ENCODE results near the gene CLEC2L. TPM values are rescaled to one million over a fixed set of nuclear protein-coding genes. Genes with fewer than 3 reads are reported as not detected.

CLEC2L gene
- polyA plus RNA-seq, 1 donor from 2014 or later: 4.5 TPM

GRCh38 chr7:139570119-139570518, 46.6 kb downstream of the CLEC2L start:
- no peak overlapping the region for H3K4me2 ChIP-seq (ENCODE audit: low read length)
- H3K79me2 ChIP-seq (replicated peaks; ENCODE audit: insufficient read depth, low read length): no peaks in the 10 kb centered on the region
- no peak overlapping the region for H2AFZ ChIP-seq (ENCODE audit: low read depth, low read length)
- H3K9me3 ChIP-seq (ENCODE audit: low read length): no peaks in the 10 kb centered on the region
- no peaks in the 10 kb centered on the region for H4K20me1 ChIP-seq (ENCODE audit: insufficient read depth)
- no peak overlapping the region for H3K27ac ChIP-seq (ENCODE audit: low read length)
- H3K4me3 ChIP-seq (ENCODE audit: low read length): no peak overlapping the region
- H3K36me3 ChIP-seq (ENCODE audit: insufficient read depth, low read length): no peaks in the 10 kb centered on the region
- H3F3A ChIP-seq (ENCODE audit: insufficient read depth, low read length, poor library complexity, severe bottlenecking): no peaks in the 10 kb centered on the region
- TF ChIP-seq POLR2AphosphoS5 (IDR thresholded peaks at IDR 0.05) (no peak), RAD21 (conservative IDR thresholded peaks at IDR 0.05) (no peak), SMC3 (conservative IDR thresholded peaks at IDR 0.05; ENCODE audit: poor library complexity) (no peak), CTCF (IDR thresholded peaks at IDR 0.05; ENCODE audit: poor library complexity, severe bottlenecking) (no peak), EP300 (conservative IDR thresholded peaks at IDR 0.05; ENCODE audit: poor library complexity, severe bottlenecking) (no peak)
- no peaks in the 10 kb centered on the region for H3K9me2 ChIP-seq (ENCODE audit: insufficient read depth, low read length)
- no peak overlapping the region for H3K9ac ChIP-seq (ENCODE audit: low read length)
- H3K27me3 ChIP-seq (ENCODE audit: insufficient read depth, low read depth, low read length): no peaks in the 10 kb centered on the region

GRCh38 chr7:139570626-139571025, 47.1 kb downstream of the CLEC2L start:
- H3K27me3 ChIP-seq (ENCODE audit: insufficient read depth, low read depth, low read length): no peaks in the 10 kb centered on the region
- H2AFZ ChIP-seq (ENCODE audit: low read depth, low read length): no peak overlapping the region
- H3K9ac ChIP-seq (ENCODE audit: low read length): no peak overlapping the region
- no peak overlapping the region for H3K4me3 ChIP-seq (ENCODE audit: low read length)
- no peaks in the 10 kb centered on the region for H4K20me1 ChIP-seq (ENCODE audit: insufficient read depth)
- no peaks in the 10 kb centered on the region for H3F3A ChIP-seq (ENCODE audit: insufficient read depth, low read length, poor library complexity, severe bottlenecking)
- H3K79me2 ChIP-seq (replicated peaks; ENCODE audit: insufficient read depth, low read length): no peaks in the 10 kb centered on the region
- no peaks in the 10 kb centered on the region for H3K9me2 ChIP-seq (ENCODE audit: insufficient read depth, low read length)
- no peak overlapping the region for H3K27ac ChIP-seq (ENCODE audit: low read length)
- no peak overlapping the region for H3K4me2 ChIP-seq (ENCODE audit: low read length)
- no peaks in the 10 kb centered on the region for H3K36me3 ChIP-seq (ENCODE audit: insufficient read depth, low read length)
- no peak for TF ChIP-seq EP300 (conservative IDR thresholded peaks at IDR 0.05; ENCODE audit: poor library complexity, severe bottlenecking)
- TF ChIP-seq RAD21 (conservative IDR thresholded peaks at IDR 0.05): no peak
- TF ChIP-seq MXI1 (conservative IDR thresholded peaks at IDR 0.05; ENCODE audit: poor library complexity, severe bottlenecking): no peak
- no peak for TF ChIP-seq POLR2AphosphoS5 (IDR thresholded peaks at IDR 0.05)
- no peak for TF ChIP-seq EZH2 (IDR thresholded peaks at IDR 0.05; ENCODE audit: borderline replicate concordance, insufficient read depth, low read length, poor library complexity, severe bottlenecking)
- TF ChIP-seq SMC3 (conservative IDR thresholded peaks at IDR 0.05; ENCODE audit: poor library complexity): no peak
- TF ChIP-seq REST (IDR thresholded peaks at IDR 0.05; ENCODE audit: borderline replicate concordance): no peak
- no peaks in the 10 kb centered on the region for H3K9me3 ChIP-seq (ENCODE audit: low read length)

GRCh38 chr7:139571190-139571589, 47.7 kb downstream of the CLEC2L start:
- no peaks in the 10 kb centered on the region for H3K36me3 ChIP-seq (ENCODE audit: insufficient read depth, low read length)
- no peak overlapping the region for H3K27ac ChIP-seq (ENCODE audit: low read length)
- H3K27me3 ChIP-seq (ENCODE audit: insufficient read depth, low read depth, low read length): no peaks in the 10 kb centered on the region
- no peaks in the 10 kb centered on the region for H4K20me1 ChIP-seq (ENCODE audit: insufficient read depth)
- no peaks in the 10 kb centered on the region for H3K9me3 ChIP-seq (ENCODE audit: low read length)
- H2AFZ ChIP-seq (ENCODE audit: low read depth, low read length): no peak overlapping the region
- H3K9me2 ChIP-seq (ENCODE audit: insufficient read depth, low read length): no peaks in the 10 kb centered on the region
- no peak overlapping the region for H3K4me2 ChIP-seq (ENCODE audit: low read length)
- no peak overlapping the region for H3K9ac ChIP-seq (ENCODE audit: low read length)
- TF ChIP-seq TAF1 (IDR thresholded peaks at IDR 0.05; ENCODE audit: low read depth) (no peak), MXI1 (conservative IDR thresholded peaks at IDR 0.05; ENCODE audit: poor library complexity, severe bottlenecking) (no peak), EZH2 (IDR thresholded peaks at IDR 0.05; ENCODE audit: borderline replicate concordance, insufficient read depth, low read length, poor library complexity, severe bottlenecking) (no peak), SMC3 (conservative IDR thresholded peaks at IDR 0.05; ENCODE audit: poor library complexity) (no peak), REST (IDR thresholded peaks at IDR 0.05; ENCODE audit: borderline replicate concordance) (no peak), CTCF (IDR thresholded peaks at IDR 0.05; ENCODE audit: poor library complexity, severe bottlenecking) (no peak), POLR2AphosphoS5 (IDR thresholded peaks at IDR 0.05) (no peak), RAD21 (conservative IDR thresholded peaks at IDR 0.05) (no peak)
- H3F3A ChIP-seq (ENCODE audit: insufficient read depth, low read length, poor library complexity, severe bottlenecking): no peaks in the 10 kb centered on the region
- no peaks in the 10 kb centered on the region for H3K79me2 ChIP-seq (replicated peaks; ENCODE audit: insufficient read depth, low read length)
- no peak overlapping the region for H3K4me3 ChIP-seq (ENCODE audit: low read length)

All from neural cell (in vitro differentiated cells).